GM19023 (cell line): ENCODE results near the gene TRIM31.
A peak's percentile ranks its signal among the peaks of the same experiment; 100 is the strongest.
"Not testable (repeated sequence)": the region's sequence is repeated elsewhere in the genome, so short reads cannot be mapped to it uniquely, and the experiment has no call there.

Source experiments
- ATAC-seq: cut with Tn5 transposase; IDR thresholded peaks from one replicate; pipeline ENCODE4 v1.9.1; 2021; ENCODE audit warnings: mild to moderate bottlenecking, moderate library complexity; ENCODE audit not compliant: unreplicated experiment

The TRIM31 gene

DNA sequence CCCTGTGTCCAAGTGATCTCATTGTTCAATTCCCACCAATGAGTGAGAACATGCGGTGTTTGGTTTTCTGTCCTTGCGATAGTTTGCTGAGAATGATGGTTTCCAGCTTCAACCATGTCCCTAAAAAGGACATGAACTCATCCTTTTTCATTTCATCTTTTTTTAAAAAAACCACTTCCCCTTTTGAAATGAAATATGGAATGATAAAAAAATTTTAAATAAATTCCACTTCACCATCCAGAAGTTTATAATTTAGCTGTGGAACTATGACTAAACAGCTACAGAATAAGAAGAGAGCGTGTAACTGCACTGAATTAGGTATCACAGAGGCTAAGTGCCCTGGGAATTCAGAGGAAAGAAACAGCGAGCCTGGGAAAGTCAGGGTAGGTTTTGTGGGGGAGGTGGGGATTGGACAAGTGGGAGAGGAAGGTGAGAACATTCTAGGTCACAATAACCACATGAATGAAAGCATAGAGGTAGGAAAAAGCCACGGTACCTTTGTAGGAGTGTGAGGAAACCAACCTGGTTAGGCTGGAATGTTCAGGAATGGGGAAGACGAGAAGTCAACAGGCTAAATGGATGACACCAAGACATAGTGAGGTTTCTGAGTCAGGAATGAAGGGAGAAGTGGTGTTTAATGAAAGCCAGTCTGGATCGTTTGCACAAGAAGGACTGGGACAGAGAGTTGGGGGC, 37.1 kb upstream of the TRIM31 start:
- ATAC-seq, result no peak

DNA sequence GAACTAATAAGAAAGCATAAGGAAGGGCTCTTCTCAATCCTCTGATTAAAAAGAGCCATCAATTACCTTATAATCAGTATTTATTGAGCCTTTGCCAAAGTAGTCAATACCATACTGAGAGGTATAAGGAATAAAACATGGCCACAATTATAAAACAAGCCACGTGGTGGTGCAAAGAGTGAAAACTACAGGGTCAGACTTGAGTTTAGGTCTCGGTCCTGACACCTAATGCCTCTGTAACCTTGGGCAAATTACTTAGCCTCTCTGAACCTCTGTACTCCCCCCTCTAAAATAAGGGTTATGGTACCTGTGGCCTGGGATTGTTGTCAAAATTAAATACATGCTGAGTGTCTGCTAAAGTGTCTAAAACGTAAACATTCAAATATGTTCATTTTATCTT, 36.3 kb upstream of the TRIM31 start:
- no peak for ATAC-seq

GRCh38 chr6:30147096-30147495, 34.2 kb upstream of the TRIM31 start:
- no peak for ATAC-seq

DNA sequence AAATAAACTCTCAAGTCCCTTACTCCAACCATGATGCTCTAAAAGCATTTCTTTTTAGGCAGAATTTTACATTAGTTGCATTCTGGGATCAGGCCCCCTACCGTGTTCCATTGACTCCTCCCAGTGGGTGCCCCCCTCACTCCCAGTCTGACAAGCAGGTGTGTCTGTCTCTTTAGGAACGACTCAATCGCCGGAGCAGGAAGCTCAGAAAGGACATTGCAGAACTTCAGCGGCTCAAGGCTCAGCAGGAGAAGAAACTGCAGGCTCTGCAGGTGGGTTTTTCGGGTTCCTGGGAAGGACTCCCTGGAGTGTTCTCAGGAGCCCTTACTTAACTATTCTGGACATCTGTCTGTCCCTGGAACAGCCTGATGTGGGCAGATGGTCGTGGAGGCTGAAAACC, 32.9 kb upstream of the TRIM31 start:
- no peak for ATAC-seq

DNA sequence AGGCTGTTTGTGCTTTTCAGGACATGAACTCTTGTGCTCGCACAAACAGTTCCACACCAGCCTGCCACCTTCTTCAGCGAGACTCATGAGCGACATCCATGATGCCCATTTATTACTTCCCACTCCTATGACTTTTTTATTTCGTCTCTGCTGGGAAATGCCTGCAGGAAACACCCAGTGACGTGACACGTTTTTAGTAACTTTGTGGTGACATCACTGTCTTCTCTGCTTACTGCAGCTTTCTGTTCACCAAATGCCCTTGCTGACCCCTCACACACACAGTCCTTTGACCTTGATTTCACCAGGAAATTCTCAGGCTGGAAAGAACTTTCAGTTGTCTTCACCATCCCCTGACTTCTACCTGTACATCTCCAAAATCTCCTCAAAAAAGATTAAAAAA, 31.9 kb upstream of the TRIM31 start:
- ATAC-seq, result no peak

GRCh38 chr6:30143780-30144179, 30.9 kb upstream of the TRIM31 start:
- ATAC-seq, result no peak

- no peak for ATAC-seq
Measured at GRCh38 chr6:30142665-30143064, 29.8 kb upstream of the TRIM31 start.

DNA sequence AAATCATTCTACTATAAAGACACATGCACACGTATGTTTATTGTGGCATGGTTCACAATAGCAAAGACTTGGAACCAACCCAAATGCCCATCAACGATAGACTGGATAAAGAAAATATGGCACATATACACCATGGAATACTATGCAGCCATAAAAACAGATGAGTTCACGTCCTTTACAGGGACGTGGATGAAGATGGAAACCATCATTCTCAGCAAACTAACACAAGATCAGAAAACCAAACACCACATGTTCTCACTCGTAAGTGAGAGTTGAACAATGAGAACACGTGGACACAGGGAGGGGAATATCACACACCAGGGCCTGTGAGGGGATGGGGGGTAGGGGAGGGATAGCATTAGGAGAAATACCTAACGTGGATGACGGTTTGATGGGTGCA, 27.4 kb upstream of the TRIM31 start:
- not testable (repeated sequence) for ATAC-seq

DNA sequence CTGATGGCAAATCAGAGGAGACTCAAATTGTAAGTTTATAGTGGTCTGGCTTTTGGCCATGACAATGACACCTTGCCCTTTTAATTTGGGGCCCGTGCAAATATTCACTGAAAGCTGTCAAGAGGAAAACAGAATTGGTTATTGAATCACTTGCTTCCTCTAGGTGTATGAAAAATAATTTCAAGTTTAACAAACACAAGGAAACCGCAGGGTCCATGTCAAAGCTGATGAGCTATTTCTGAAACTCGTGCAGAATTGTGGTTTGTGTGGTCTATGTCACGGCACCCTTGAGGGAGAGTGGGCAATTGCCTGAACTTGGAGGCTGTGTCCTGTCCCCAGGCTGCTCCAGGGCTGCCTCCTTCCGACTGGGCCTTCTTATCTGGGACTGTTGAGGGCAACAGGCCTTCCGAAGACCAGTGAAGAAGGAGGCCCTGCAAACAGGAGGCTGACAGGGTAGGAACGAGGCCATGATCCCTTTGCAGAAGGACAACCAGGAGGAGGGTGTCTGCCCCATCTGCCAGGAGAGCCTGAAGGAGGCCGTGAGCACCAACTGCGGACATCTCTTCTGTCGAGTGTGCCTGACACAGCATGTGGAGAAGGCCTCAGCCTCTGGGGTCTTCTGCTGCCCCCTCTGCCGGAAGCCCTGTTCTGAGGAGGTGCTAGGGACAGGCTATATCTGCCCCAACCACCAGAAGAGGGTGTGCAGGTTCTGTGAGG, 23.8 kb upstream of the TRIM31 start:
- ATAC-seq, result no peak

DNA sequence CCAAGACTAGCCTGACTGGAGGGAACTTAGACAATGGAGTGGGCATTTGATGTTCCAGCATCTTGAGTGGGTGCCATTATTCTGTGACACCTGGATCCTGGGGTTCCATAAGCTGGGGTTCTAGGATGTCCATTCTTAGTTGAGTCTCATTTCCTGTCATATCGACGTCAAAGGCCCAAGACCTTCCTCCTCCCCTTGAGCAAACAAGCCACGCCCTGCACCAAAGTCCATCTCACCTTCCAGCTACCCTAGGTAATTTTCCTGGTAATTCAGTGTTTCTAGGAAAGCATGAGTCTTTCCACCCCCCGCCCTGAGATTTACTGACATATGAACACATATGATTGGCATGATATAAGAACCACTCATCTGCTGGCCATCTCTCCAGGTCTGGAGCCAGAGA, 22.9 kb upstream of the TRIM31 start, which contains the start of gene TRIM40:
Gene TRIM40 (plus strand): TSS at position 384 of the 400 bp plus-strand sequence. CDS start 897 bp downstream, outside the sequence.
- no peak for ATAC-seq

DNA sequence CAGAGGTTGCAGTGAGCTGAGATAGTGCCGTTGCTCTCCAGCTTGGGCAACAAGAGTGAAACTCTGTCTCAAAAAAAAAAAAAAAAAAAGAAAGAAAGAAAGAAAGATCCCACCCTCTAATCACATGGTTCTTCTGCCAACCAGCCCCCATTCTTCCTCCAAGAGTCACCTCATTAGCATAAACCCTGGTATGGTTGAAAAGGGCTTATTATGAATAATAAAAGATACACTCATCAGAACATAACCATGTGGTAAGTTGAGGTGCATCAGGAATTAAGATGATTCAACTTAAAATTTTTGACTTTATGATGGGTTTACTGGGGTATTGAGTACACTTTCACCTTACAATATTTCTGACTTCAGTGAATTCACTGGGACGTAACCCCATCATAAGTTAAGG, 22.3 kb upstream of the TRIM31 start:
- no peak for ATAC-seq

DNA sequence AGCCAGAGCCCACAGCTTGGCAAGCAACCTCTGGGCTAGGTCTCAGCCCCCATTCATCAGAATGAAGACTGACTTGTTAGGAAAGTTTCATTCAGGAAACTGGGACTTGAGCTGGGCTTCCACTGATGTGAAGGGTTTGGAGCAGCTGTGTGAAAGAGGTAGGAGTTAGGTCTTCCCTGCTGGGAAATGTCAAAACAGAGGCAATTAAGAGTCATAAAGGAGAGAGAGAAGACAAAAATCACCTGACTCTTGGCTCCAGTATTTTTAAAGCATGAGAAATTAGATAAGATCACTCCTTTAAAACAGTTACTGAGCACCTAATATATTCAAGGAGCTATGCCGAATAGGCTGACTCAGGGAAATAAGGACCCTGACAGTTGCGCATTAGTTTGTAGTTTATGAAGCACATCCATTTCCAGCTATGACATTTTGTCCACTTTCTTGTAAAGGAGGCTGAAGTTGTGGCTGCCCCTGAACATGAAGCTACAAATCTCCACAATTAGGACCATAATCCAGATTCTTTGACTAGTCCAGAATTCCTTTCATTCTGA, 19.1 kb upstream of the TRIM31 start:
- ATAC-seq, result no peak

GRCh38 chr6:30130887-30131862, 18.3 kb upstream of the TRIM31 start:
- peak; percentile 71 for ATAC-seq

DNA sequence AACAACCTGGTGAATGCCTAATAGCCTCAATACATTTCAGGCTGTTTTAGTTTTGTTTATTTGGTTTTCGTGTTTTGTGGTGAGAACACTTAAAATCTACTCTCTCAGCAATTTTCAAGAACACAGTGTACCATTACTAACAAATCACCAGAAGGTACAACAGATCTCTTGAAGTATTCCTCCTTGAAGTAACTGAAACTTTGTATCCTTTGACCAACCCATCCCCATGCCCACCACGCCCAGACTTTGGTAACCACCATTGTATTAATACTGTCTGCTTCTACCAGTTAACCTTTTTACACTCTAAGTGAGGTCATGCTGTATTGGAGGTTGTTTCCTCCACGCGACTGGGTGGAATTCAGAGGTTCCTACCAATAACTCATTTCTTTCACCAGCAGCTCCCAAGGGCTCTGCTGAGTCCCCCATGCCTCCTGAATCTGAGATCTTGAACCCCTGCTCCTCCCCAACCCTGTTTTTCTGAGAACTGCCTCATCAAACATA, 17.3 kb upstream of the TRIM31 start:
- no peak for ATAC-seq

DNA sequence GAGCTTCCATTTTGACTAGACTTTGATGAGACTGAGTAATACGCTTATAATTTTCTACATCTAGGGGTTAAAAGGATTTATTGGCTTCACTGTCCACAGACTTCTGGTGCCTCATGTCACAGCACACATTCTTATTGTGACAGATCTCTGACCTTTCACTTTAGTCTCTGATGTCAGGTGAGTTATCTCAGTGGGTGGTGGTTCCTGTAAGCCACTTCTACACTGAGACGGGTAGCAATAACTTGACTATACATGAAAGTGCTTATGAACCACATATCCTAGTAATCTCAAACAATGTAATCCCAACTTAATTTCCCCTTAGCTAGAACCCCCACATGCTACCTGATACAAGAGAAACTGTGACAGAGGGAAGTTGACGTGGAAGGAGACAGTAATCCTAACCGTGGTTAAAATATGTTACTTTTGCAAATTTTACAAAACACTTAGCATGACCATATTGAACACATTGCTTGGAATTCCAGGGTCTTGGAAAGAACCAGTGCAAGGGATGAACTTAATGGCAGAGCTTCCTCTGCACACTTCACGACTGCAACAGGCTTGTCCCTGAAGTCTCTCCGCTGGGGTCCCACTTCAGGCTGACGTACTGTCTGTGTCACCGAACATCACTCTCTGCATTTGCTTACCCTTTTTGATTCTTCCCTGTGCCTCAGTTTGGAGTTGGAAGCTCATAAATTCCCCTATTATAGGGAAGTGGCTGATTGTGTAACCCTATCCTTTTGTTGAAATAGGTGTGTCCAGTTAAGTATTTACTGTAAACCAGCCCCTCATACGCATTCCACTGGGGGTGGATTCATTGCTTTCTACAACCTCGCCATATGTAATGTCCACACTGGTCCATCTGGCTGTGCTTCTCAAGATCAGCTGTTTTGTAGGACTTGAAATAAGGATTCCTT, 16.6 kb upstream of the TRIM31 start:
- ATAC-seq, result no peak

- no peak for ATAC-seq
Measured at GRCh38 chr6:30127238-30128093, 14.6 kb upstream of the TRIM31 start.

DNA sequence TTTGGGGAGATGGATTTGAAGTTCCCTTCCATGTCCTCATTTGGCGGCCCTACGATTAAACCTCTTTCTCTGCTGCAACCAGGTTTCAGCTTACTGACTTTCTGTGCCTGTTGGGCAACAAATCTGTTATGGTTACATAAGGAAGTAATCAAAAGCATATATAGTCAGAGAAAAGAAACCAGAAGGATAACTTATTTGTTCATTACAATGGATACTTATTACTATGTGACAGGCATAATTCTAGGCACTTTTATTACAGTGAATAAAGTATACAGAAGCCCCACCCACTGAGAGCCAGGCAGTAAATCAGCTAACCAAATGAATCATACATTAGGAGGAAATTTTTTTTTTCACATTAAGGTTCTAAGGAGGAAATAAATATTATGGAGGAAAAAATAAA, 9.6 kb upstream of the TRIM31 start:
- no peak for ATAC-seq

- ATAC-seq, result no peak
Measured at GRCh38 chr6:30121446-30122366, 8.8 kb upstream of the TRIM31 start.
